HUDEP-2 (cell line): ENCODE data around the gene ADIPOR2.
"Not testable (repeated sequence)": the region's sequence is repeated elsewhere in the genome, so short reads cannot be mapped to it uniquely, and the experiment has no call there.

Experiments used
- DNase-seq, 76 experiments: peaks; one replicate each; lab custom pipeline; 2025; ENCODE audit not compliant: unreplicated experiment in 76 of 76; lab: John Stamatoyannopoulos, UW

ADIPOR2 gene

GRCh38 chr12:1663440-1664132 lies 27.3 kb upstream of the ADIPOR2 start:
- peak in 1 of 76 experiments; percentile 27 for DNase-seq

GRCh38 chr12:1665366-1665765 lies 25.5 kb upstream of the ADIPOR2 start:
- no peak for DNase-seq

GRCh38 chr12:1666215-1666614 lies 24.7 kb upstream of the ADIPOR2 start:
- peak in 59 of 76 experiments; percentile 16 to 92 (median 66) for DNase-seq

- DNase-seq, result peak in 16 of 76 experiments; percentile 12 to 42 (median 20)
Observed at GRCh38 chr12:1666685-1667162, 24.1 kb upstream of the ADIPOR2 start.

GRCh38 chr12:1668833-1669543 lies 21.9 kb upstream of the ADIPOR2 start:
- peak in 3 of 76 experiments; percentile 17 to 23 (median 18) for DNase-seq

- no peak for DNase-seq
Observed at GRCh38 chr12:1670358-1671268, 20.3 kb upstream of the ADIPOR2 start.

DNA sequence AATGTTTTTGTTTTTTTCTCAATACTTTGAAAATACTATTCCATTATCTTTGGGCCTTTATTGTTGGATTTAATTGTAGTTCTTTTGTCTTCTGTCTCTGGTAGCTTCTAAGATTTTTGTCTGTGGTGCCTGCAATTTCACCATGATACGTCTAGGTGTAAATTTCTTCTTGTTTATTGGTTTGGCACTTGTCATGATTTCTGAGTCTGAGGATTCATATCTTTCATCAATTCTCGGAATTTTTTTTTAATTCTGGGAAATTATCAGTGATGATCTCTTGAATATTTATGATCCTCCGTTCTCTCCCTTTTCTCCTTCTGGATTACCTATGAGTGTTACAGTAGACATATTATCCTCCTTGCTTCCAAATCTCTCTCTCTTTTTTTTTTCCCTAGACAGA lies 14.8 kb upstream of the ADIPOR2 start:
- DNase-seq, result no peak

DNA sequence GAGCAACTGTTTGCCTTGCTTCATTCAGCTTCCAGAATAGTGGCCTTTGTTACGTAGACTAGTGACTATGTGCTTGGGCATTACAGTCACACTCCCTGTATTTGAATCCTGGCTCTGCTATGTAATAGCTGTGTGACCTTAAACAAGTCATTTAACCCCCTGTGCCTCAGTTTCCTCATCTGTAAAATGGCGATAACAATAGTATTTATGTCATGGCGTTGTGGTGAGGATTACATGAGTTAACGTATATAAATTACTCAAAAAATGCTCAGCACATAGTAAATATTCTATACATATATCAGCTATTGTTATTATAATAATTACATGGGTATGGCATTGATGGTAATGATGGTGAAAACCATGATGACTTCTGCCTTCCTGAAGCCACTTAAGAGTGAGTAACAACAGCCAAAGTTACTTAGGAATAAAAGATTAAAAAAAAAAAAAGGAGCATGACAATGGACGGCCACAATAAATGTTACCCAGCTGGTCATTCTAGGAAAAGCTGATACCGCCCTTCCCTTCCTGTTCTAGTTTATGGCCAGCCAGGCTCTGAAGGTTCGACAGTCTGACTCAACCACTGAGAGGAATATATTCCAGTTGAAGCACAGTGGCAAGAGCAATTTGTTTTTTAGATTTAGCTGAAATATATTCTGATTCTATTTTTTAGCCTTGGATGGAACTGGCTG lies 9.9 kb upstream of the ADIPOR2 start:
- no peak for DNase-seq

DNA sequence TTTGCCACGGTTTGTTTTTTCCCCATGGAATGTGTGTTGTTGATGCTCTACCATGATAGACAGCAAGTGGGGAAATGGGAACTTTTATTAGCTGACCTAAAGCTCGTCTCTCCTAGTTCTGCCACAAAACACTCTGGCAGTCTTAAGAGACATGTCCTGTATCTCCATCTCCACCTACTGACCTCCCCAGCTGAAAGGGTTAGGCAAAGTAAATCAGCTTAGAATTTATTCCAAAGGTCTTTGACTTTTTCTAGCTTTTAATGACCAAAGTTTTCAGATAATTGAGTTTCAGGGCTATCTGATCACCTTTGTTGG lies 9.4 kb upstream of the ADIPOR2 start:
- no peak for DNase-seq

GRCh38 chr12:1688086-1688710 lies 2.7 kb upstream of the ADIPOR2 start:
- no peak for DNase-seq

DNA sequence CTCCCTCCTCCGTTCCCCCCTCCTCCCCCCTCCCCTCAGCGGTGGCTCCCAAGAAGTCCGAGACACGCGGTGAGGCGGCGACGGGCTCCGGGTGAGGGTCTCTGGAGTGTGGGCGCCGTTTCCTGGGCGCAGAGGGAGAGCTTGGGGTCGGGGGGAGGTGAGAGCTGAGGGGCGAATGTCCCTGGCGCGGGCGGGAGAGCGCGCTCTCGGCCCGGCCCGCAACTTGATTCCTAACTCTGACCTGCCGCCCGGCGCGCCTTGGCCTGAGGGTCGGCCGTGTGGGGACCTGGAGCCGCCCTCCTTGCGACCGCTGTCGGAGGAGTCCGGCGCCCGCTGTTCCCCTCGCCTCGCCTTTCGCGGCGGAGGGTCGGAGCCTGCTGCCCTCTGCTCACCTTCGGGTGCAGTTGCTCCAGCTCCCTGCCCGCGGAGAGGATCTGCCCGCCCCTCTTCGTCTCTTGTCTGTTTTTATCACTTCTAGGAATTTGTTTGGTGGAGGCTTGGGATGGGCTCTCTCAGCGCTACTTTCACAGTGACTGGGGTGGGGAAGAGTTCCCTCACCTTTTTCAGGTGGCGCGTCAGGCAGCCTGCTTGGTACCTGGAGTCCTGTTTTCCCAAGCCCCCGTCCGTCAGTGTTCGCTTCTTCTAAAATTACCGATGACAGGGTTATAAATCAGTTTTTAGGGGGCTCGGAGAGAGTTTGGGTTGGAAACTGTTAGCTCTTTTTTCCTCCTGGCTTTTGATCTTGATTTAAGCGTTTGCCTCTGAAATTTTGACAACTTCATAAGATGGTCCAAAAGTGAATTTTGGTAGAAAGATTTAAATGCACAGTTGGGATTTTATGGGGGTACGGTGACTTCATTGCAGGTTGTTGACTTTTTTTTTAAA lies 495 bp downstream of the ADIPOR2 start:
- DNase-seq, result peak in 29 of 76 experiments; percentile 11 to 64 (median 34)

DNA sequence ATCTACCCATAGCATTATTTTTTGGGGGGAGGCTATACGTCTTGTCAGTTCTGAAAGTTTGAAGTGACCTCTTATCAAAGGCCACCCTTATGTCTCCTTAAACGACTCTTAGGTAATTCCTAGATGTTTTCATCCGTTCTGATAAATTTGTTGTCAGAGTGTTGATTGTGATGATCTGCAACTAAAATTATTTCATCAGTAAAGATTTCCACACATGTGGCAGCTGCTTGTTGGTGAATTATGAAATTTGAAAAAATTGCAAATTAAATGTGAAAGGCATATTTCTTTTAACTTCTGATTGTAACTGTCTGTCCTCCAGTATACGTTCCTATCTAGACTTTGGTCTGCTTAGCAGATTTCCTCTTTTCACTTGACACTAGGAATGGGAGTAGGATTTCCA lies 1.4 kb downstream of the ADIPOR2 start:
- peak in 1 of 76 experiments; percentile 9 for DNase-seq

DNA sequence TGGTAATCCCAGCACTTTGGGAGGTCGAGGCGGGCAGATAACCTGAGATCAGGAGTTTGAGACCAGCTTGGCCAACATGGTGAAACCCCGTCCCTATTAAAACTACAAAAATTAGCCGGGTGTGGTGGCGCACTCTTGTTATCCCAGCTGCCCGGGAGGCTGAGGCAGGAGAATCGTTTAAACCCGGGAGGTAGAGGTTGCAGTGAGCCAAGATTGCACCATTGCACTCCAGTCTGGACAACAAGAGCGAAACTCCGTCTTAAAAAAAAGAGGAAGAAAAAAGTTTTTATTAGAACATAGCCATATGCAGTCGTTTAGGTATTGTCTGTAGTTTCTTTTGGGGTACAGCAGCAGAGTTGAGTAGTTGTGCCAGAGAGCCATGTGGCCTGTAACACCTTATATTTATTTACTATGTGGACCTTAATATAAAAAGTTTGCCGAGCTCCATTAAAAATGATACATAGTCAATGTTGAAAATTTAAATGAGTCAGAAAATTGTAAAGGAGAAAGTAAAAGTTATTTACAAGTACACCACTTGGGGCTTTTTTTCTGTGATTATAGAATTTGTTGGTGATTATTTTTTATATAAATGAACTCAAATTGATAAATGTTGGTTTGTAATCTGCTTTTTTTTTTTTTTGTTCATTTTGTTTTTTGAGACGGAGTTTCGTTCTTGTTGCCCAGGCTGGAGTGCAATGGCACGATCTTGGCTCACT lies 2.2 kb downstream of the ADIPOR2 start:
- no peak for DNase-seq

GRCh38 chr12:1695097-1695496 lies 4.2 kb downstream of the ADIPOR2 start:
- not testable (repeated sequence) for DNase-seq

DNA sequence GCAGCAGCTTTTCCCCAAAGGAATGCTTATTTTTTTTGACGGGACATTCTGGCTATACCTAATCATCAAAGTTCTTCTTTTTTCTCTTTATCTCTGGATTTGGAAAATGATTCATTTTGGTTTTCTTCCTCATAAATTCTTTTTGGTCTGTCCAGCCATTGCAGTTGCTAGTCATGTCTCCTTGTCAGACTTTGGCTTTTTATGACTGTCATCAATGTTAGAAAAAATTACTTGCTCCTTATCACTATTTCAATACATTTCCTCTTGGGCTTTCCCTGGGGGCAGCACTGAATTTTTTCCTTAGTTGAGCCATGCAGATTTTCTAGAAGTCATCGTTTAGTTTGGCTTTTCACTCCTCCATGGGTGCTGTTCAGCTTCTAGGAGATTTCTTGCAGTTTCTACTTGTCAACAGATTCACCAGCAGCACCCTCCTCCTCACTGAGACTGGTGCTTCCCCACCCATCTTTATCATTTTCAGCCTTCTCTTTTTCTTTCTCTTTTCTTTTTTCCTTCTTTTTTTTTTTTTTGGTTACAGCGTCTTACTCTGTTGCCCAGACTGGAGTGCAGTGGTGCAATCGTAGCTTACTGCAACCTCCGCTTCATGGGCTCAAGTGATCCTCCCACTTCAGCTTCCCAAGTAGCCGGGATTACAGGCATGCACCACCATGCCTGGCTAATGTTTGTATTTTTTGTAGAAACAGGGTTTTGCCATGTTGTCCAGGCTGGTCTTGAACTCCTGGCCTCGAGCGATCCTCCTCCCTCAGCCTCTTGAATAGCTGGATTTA lies 5.2 kb downstream of the ADIPOR2 start:
- no peak for DNase-seq

DNA sequence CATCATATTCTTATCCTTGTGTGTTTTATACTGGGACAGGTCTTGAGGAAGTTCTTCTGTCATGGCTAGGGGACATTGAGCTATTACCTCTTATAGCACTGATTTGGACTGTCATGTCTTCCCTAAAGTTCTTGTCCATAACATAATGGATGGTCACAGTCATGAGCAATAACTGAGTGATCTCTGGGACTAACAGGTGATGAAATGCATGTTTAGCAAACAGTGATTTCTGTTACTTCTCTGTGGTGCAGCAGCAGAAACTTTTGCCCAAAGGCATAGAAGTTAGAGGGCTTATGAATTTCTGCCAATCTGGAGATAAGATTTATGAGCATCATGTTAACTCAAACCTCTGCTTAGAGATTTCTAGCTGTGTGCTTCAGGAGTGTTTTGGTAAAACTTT lies 5.9 kb downstream of the ADIPOR2 start:
- DNase-seq, result no peak

- peak in 1 of 76 experiments; percentile 18 for DNase-seq
Observed at GRCh38 chr12:1697271-1697670, 6.4 kb downstream of the ADIPOR2 start.

GRCh38 chr12:1698720-1699119 lies 7.8 kb downstream of the ADIPOR2 start:
- DNase-seq, result no peak
